HG03378 (cell line): ENCODE data around the gene DIS3.
"Not testable (repeated sequence)": the region's sequence is repeated elsewhere in the genome, so short reads cannot be mapped to it uniquely, and the experiment has no call there.

Source experiments
- ATAC-seq: cut with Tn5 transposase; IDR thresholded peaks from one replicate; pipeline ENCODE4 v1.9.1; 2021; ENCODE audit warnings: mild to moderate bottlenecking, moderate library complexity; ENCODE audit not compliant: unreplicated experiment

DIS3 gene

GRCh38 chr13:72745260-72745659, 36.4 kb downstream of the DIS3 start:
- peak; percentile 59 for ATAC-seq

GRCh38 chr13:72740015-72740414, 41.7 kb downstream of the DIS3 start:
- ATAC-seq = no peak

GRCh38 chr13:72737033-72737432, 44.7 kb downstream of the DIS3 start:
- ATAC-seq = no peak

- ATAC-seq = no peak
Measured at GRCh38 chr13:72728290-72728605, 53.5 kb downstream of the DIS3 start.

- peak; percentile 97 for ATAC-seq
Measured at GRCh38 chr13:72727417-72728289, 54.0 kb downstream of the DIS3 start, which contains the start of the genes BORA and MZT1. Gene BORA, plus strand, starts transcription at chr13:72727923. Its CDS starts 1,018 bp downstream, at chr13:72728941. Gene MZT1, minus strand, starts transcription at chr13:72727629. Its CDS starts 27 bp downstream, at chr13:72727602.

- ATAC-seq = peak; percentile 18
Measured at GRCh38 chr13:72726726-72727416, 54.8 kb downstream of the DIS3 start.

- not testable (repeated sequence) for ATAC-seq
Measured at GRCh38 chr13:72726185-72726584, 55.5 kb downstream of the DIS3 start.

- ATAC-seq = no peak
Measured at GRCh38 chr13:72716776-72717175, 64.9 kb downstream of the DIS3 start.
